ENCODE measurements around the gene KLKB1.

The KLKB1 gene

DNA sequence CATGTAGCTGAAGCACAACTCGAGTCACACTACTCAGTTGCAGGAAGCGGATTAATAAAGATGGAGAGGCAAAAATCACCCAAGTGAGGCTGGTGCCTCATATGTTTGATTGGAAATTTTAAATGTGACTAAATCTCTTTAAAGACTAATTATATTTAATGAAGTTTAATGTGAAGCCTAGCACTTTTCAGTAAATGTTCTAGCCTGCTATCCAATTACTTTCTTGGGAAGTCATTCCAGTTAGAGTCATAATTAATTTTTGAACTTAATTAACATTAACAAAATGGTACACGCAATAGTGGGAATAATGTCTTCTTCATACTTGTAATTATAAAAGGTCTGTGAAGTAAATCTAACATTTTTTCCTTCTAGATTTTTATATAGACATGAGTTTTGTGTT, 59.3 kb downstream of the KLKB1 start:
- H3K4me1 ChIP-seq (ENCODE audit: control insufficient read depth in 1 of 2, insufficient read depth in 2 of 2, low read length in 2 of 2), result no peaks in the 10 kb centered on the region

DNA sequence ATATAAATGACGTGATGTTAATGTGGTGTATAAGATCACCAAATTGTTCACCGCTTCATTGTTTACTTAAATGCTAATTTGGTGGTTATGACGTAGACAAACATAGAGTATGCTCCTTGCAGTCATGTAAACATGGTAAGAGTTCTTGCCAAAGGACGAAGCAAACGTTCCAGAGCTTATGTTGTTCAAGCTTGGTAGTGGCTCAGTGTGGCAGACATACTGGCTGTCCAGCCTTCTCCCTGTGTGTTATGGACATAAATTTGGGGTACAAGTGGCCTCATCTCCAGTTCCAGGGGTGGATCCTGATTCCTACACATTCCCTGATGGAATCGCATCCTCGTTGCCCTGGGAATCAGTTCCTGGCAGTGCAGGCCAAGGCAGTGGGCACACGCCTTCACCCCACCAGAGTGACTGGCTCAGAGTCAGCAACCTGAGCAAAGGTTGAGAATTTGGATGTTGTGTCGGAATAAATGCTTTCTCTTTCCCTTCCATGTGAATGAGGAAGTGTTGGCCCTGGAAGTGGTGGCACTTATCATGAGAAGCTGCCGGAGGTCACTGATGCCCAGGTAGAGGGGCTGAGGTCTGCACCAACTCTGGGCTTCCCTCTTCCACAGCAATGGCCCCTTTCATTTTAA, 64.1 kb downstream of the KLKB1 start:
- no CpG with 5 or more reads among the region's 10 CpGs for WGBS (ENCODE audit: extremely low coverage, insufficient coverage, insufficient read length)
- no peak overlapping the region for H2BK5ac ChIP-seq (ENCODE audit: low read depth, low read length, poor library complexity)
- H3K4me3 ChIP-seq (ENCODE audit: low read depth, low read length), result no peak overlapping the region
- H3K9me3 ChIP-seq (ENCODE audit: insufficient read depth, low read depth, low read length), result no peaks in the 10 kb centered on the region
- no peak overlapping the region for H2AFZ ChIP-seq (ENCODE audit: insufficient read depth, low read length, poor library complexity)
- no peak overlapping the region for H4K91ac ChIP-seq (ENCODE audit: low read depth, low read length)
- no peak overlapping the region for H3K4ac ChIP-seq (ENCODE audit: low read depth, low read length)
- no peak overlapping the region for H3K18ac ChIP-seq (ENCODE audit: low read length)
- H3K4me2 ChIP-seq (ENCODE audit: low read length), result no peak overlapping the region
- H3K23ac ChIP-seq (ENCODE audit: low read length), result no peak overlapping the region
- no peaks in the 10 kb centered on the region for H3K27me3 ChIP-seq (ENCODE audit: insufficient read depth, low read length)
- no peaks in the 10 kb centered on the region for H3K4me1 ChIP-seq (ENCODE audit: control insufficient read depth in 1 of 2, insufficient read depth in 2 of 2, low read length in 2 of 2)
- H2BK12ac ChIP-seq (ENCODE audit: low read length), result no peak overlapping the region
- H3K36me3 ChIP-seq (ENCODE audit: control insufficient read depth in 1 of 2, insufficient read depth in 2 of 2, low read length in 2 of 2), result no peaks in the 10 kb centered on the region
- no peak overlapping the region for H4K8ac ChIP-seq (ENCODE audit: low read depth, low read length)
- peak overlapping the region; percentile 71 for H3K9ac ChIP-seq (ENCODE audit: low read length)
- no peak overlapping the region for H4K12ac ChIP-seq (ENCODE audit: low read depth, low read length)
- H2AK5ac ChIP-seq (ENCODE audit: low read length), result no peak overlapping the region
- no peak overlapping the region for H3K14ac ChIP-seq (ENCODE audit: low read length)
- no peak for DNase-seq
- H3K27ac ChIP-seq (ENCODE audit: low read depth, low read length), result no peak overlapping the region
- no peak overlapping the region for H2BK120ac ChIP-seq (ENCODE audit: insufficient read depth, low read length, poor library complexity)
- H3K79me2 ChIP-seq (ENCODE audit: control insufficient read depth, insufficient read depth, low read length, poor library complexity), result no peaks in the 10 kb centered on the region
- H3K79me1 ChIP-seq (ENCODE audit: low read length), result no peaks in the 10 kb centered on the region

More for the DNA sequence above, 59.3 kb downstream of the KLKB1 start:
- Histone ChIP-seq H3K18ac (ENCODE audit: low read length) (no peak overlapping the region), H2AFZ (ENCODE audit: insufficient read depth, low read length, poor library complexity) (no peak overlapping the region), H3K14ac (ENCODE audit: low read length) (no peak overlapping the region), H3K27ac (ENCODE audit: low read depth, low read length) (no peak overlapping the region), H2BK12ac (ENCODE audit: low read length) (no peak overlapping the region), H2BK120ac (ENCODE audit: insufficient read depth, low read length, poor library complexity) (no peak overlapping the region), H3K27me3 (ENCODE audit: insufficient read depth, low read length) (no peaks in the 10 kb centered on the region), H3K79me2 (ENCODE audit: control insufficient read depth, insufficient read depth, low read length, poor library complexity) (no peaks in the 10 kb centered on the region), H3K9me3 (ENCODE audit: insufficient read depth, low read depth, low read length) (peaks cover 2% of the 10 kb centered on the region), H4K91ac (ENCODE audit: low read depth, low read length) (no peak overlapping the region), H2AK5ac (ENCODE audit: low read length) (no peak overlapping the region), H3K23ac (ENCODE audit: low read length) (no peak overlapping the region), H3K9ac (ENCODE audit: low read length) (no peak overlapping the region), H3K4ac (ENCODE audit: low read depth, low read length) (no peak overlapping the region), H3K4me2 (ENCODE audit: low read length) (no peak overlapping the region), H3K4me3 (ENCODE audit: low read depth, low read length) (no peak overlapping the region), H3K79me1 (ENCODE audit: low read length) (no peaks in the 10 kb centered on the region), H4K12ac (ENCODE audit: low read depth, low read length) (no peak overlapping the region), H4K8ac (ENCODE audit: low read depth, low read length) (no peak overlapping the region), H3K36me3 (ENCODE audit: control insufficient read depth in 1 of 2, insufficient read depth in 2 of 2, low read length in 2 of 2) (no peaks in the 10 kb centered on the region), H2BK5ac (ENCODE audit: low read depth, low read length, poor library complexity) (no peak overlapping the region)
- no peak for DNase-seq
- no CpG with 5 or more reads among the region's 3 CpGs for WGBS (ENCODE audit: extremely low coverage, insufficient coverage, insufficient read length)

DNA sequence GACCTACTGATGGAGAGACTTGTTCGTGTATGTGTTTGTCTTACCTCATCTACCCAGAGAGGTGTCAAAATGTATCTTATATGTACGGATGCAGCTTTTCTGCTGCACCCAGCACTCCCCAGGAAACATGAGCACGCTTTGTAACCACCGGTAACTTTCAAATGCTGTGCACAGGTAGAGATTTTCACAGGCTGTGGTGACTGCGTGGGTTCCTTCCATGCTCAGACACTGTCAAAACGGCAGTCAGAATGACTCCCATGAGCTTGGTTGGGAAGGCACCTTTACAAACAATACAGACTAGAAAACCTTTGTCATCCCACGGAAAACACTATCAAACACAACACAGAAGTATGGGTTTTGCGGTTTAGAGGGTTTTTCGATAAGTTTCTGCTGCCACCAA, 66.9 kb downstream of the KLKB1 start:
- H3K4ac ChIP-seq (ENCODE audit: low read depth, low read length), result no peak overlapping the region
- no peaks in the 10 kb centered on the region for H3K36me3 ChIP-seq (ENCODE audit: control insufficient read depth in 1 of 2, insufficient read depth in 2 of 2, low read length in 2 of 2)
- H3K79me2 ChIP-seq (ENCODE audit: control insufficient read depth, insufficient read depth, low read length, poor library complexity), result no peaks in the 10 kb centered on the region
- H3K27ac ChIP-seq (ENCODE audit: low read depth, low read length), result no peak overlapping the region
- no peak overlapping the region for H4K12ac ChIP-seq (ENCODE audit: low read depth, low read length)
- H2AFZ ChIP-seq (ENCODE audit: insufficient read depth, low read length, poor library complexity), result no peak overlapping the region
- DNase-seq, result no peak
- H2BK5ac ChIP-seq (ENCODE audit: low read depth, low read length, poor library complexity), result no peak overlapping the region
- H3K23ac ChIP-seq (ENCODE audit: low read length), result no peak overlapping the region
- H3K9me3 ChIP-seq (ENCODE audit: insufficient read depth, low read depth, low read length), result no peaks in the 10 kb centered on the region
- H3K4me2 ChIP-seq (ENCODE audit: low read length), result no peak overlapping the region
- WGBS (ENCODE audit: extremely low coverage, insufficient coverage, insufficient read length), result no CpG with 5 or more reads among the region's 9 CpGs
- no peaks in the 10 kb centered on the region for H3K4me1 ChIP-seq (ENCODE audit: control insufficient read depth in 1 of 2, insufficient read depth in 2 of 2, low read length in 2 of 2)
- no peak overlapping the region for H2BK12ac ChIP-seq (ENCODE audit: low read length)
- H3K4me3 ChIP-seq (ENCODE audit: low read depth, low read length), result no peak overlapping the region
- no peaks in the 10 kb centered on the region for H3K27me3 ChIP-seq (ENCODE audit: insufficient read depth, low read length)
- no peak overlapping the region for H4K91ac ChIP-seq (ENCODE audit: low read depth, low read length)
- H2BK120ac ChIP-seq (ENCODE audit: insufficient read depth, low read length, poor library complexity), result no peak overlapping the region
- no peak overlapping the region for H2AK5ac ChIP-seq (ENCODE audit: low read length)
- H3K14ac ChIP-seq (ENCODE audit: low read length), result no peak overlapping the region
- no peak overlapping the region for H3K9ac ChIP-seq (ENCODE audit: low read length)
- H3K79me1 ChIP-seq (ENCODE audit: low read length), result no peaks in the 10 kb centered on the region
- no peak overlapping the region for H3K18ac ChIP-seq (ENCODE audit: low read length)
- H4K8ac ChIP-seq (ENCODE audit: low read depth, low read length), result no peak overlapping the region

DNA sequence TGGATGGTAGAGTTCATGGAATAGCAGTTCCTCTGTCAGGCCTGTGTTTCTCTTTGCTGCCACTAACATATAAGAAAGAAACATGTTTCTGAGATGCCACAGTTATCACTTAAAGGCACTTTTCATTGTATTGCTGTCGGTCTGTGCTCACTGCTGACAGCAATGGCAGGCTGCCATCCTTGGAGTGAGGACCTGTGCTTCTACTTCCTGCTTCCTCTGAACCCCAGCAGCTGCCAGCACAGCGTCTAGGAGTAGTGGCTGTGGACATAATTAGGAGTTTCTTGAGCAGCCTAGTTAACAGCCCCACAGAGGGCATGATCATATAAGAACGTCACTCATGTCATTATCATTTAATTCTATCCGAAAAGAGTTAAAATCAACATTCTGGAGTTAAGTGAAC, 69.2 kb downstream of the KLKB1 start:
- no peak overlapping the region for H4K12ac ChIP-seq (ENCODE audit: low read depth, low read length)
- no peak overlapping the region for H3K9ac ChIP-seq (ENCODE audit: low read length)
- no peak overlapping the region for H4K8ac ChIP-seq (ENCODE audit: low read depth, low read length)
- no peaks in the 10 kb centered on the region for H3K27me3 ChIP-seq (ENCODE audit: insufficient read depth, low read length)
- no peaks in the 10 kb centered on the region for H3K36me3 ChIP-seq (ENCODE audit: control insufficient read depth in 1 of 2, insufficient read depth in 2 of 2, low read length in 2 of 2)
- H3K23ac ChIP-seq (ENCODE audit: low read length), result no peak overlapping the region
- no peak overlapping the region for H3K4me3 ChIP-seq (ENCODE audit: low read depth, low read length)
- no peak overlapping the region for H2BK12ac ChIP-seq (ENCODE audit: low read length)
- no peak overlapping the region for H4K91ac ChIP-seq (ENCODE audit: low read depth, low read length)
- no peak overlapping the region for H3K14ac ChIP-seq (ENCODE audit: low read length)
- no peak overlapping the region for H3K18ac ChIP-seq (ENCODE audit: low read length)
- no peak overlapping the region for H3K27ac ChIP-seq (ENCODE audit: low read depth, low read length)
- WGBS (ENCODE audit: extremely low coverage, insufficient coverage, insufficient read length), result no CpG with 5 or more reads among the region's 4 CpGs
- H3K4ac ChIP-seq (ENCODE audit: low read depth, low read length), result no peak overlapping the region
- no peak overlapping the region for H3K4me2 ChIP-seq (ENCODE audit: low read length)
- H2AK5ac ChIP-seq (ENCODE audit: low read length), result no peak overlapping the region
- no peak overlapping the region for H2AFZ ChIP-seq (ENCODE audit: insufficient read depth, low read length, poor library complexity)
- DNase-seq, result no peak
- H2BK5ac ChIP-seq (ENCODE audit: low read depth, low read length, poor library complexity), result no peak overlapping the region
- H3K79me2 ChIP-seq (ENCODE audit: control insufficient read depth, insufficient read depth, low read length, poor library complexity), result no peaks in the 10 kb centered on the region
- no peak overlapping the region for H2BK120ac ChIP-seq (ENCODE audit: insufficient read depth, low read length, poor library complexity)
- H3K79me1 ChIP-seq (ENCODE audit: low read length), result no peaks in the 10 kb centered on the region
- no peaks in the 10 kb centered on the region for H3K4me1 ChIP-seq (ENCODE audit: control insufficient read depth in 1 of 2, insufficient read depth in 2 of 2, low read length in 2 of 2)
- no peaks in the 10 kb centered on the region for H3K9me3 ChIP-seq (ENCODE audit: insufficient read depth, low read depth, low read length)

Measured in trophoblast cell (in vitro differentiated cells and primary cell).